Neural cell (in vitro differentiated cells): ENCODE results near the gene KRTAP9-8. TPM values are rescaled to one million over a fixed set of nuclear protein-coding genes. Genes with fewer than 3 reads are reported as not detected.
"Not testable (repeated sequence)": the region's sequence is repeated elsewhere in the genome, so short reads cannot be mapped to it uniquely, and the experiment has no call there.

Experiments used
- H2AFZ ChIP-seq: fragments of 200-600, 300-800 bp; sonication (generic), shearing (Covaris generic); 2 replicates; pipeline ENCODE4 v1.6.0; 2014; ENCODE audit warnings: low read depth, mild to moderate bottlenecking, antibody characterized with exemption, low read length, moderate library complexity
- H3F3A ChIP-seq: fragments of 200-600 bp; shearing (Covaris generic); 2 replicates; pipeline ENCODE4 v1.6.1; 2016; ENCODE audit warnings: mild to moderate bottlenecking, moderate library complexity, mixed read lengths, antibody characterized with exemption, low read length; ENCODE audit not compliant: insufficient read depth, poor library complexity, severe bottlenecking
- H3K27ac ChIP-seq: fragments of 200-600, 300-800 bp; sonication (generic), shearing (Covaris generic); 2 replicates; pipeline ENCODE4 v1.5.1; 2014; ENCODE audit warnings: mild to moderate bottlenecking, low read length, moderate library complexity
- H3K27me3 ChIP-seq: fragments of 300-800, 200-600 bp; sonication (generic), shearing (Covaris generic); 2 replicates; pipeline ENCODE4 v1.6.0; 2014; ENCODE audit warnings: mild to moderate bottlenecking, low read depth, low read length, moderate library complexity; ENCODE audit not compliant: insufficient read depth
- H3K36me3 ChIP-seq: fragments of 300-800, 200-600 bp; sonication (generic), shearing (Covaris generic); 2 replicates; pipeline ENCODE4 v1.5.1; 2014; ENCODE audit warnings: mild to moderate bottlenecking, antibody characterized with exemption, low read length, moderate library complexity; ENCODE audit not compliant: insufficient read depth
- H3K4me2 ChIP-seq: fragments of 300-800, 200-600 bp; sonication (generic), shearing (Covaris generic); 2 replicates; pipeline ENCODE4 v1.6.0; 2014; ENCODE audit warnings: mild to moderate bottlenecking, low read length
- H3K4me3 ChIP-seq: fragments of 300-800, 200-600 bp; sonication (generic), shearing (Covaris generic); 2 replicates; pipeline ENCODE4 v1.5.1; 2014; ENCODE audit warnings: mild to moderate bottlenecking, low read length, moderate library complexity
- H3K79me2 ChIP-seq: fragments of 200-600 bp; shearing (Covaris generic); replicated peaks from 2 replicates; pipeline ENCODE4 v1.6.0; 2014; ENCODE audit warnings: mild to moderate bottlenecking, low read length, moderate library complexity; ENCODE audit not compliant: insufficient read depth
- H3K9ac ChIP-seq: fragments of 300-800, 200-600 bp; sonication (generic), shearing (Covaris generic); 2 replicates; pipeline ENCODE4 v1.6.1; 2016; ENCODE audit warnings: mild to moderate bottlenecking, low read length, mixed read lengths
- H3K9me2 ChIP-seq: fragments of 200-600 bp; shearing (Covaris generic); 2 replicates; pipeline ENCODE4 v1.6.1; 2016; ENCODE audit warnings: mild to moderate bottlenecking, low read length, mixed read lengths; ENCODE audit not compliant: insufficient read depth
- H3K9me3 ChIP-seq: fragments of 200-600, 300-800 bp; sonication (generic), shearing (Covaris generic); 2 replicates; pipeline ENCODE4 v1.6.1; 2016; ENCODE audit warnings: mild to moderate bottlenecking, mixed run types, low read length, moderate library complexity, mixed read lengths
- H4K20me1 ChIP-seq: fragments of 200-600 bp; shearing (Covaris generic); 2 replicates; pipeline ENCODE4 v1.6.1; 2016; ENCODE audit warnings: mild to moderate bottlenecking, mixed run types; ENCODE audit not compliant: insufficient read depth
- EP300 ChIP-seq: fragments of 450-650 bp; conservative IDR thresholded peaks from 2 replicates; pipeline ENCODE4 v1.6.1; 2014; ENCODE audit warnings: antibody characterized with exemption, mild to moderate bottlenecking, moderate library complexity; ENCODE audit not compliant: poor library complexity, severe bottlenecking
- EZH2 ChIP-seq: fragments of 200-600, 300-800 bp; shearing (Covaris generic), sonication (generic); IDR thresholded peaks from 2 replicates; pipeline ENCODE4 v1.6.1; 2014; ENCODE audit warnings: antibody characterized with exemption, low read length, borderline replicate concordance, mild to moderate bottlenecking; ENCODE audit not compliant: insufficient read depth, poor library complexity, severe bottlenecking
- MXI1 ChIP-seq: fragments of 450-650 bp; conservative IDR thresholded peaks from 2 replicates; pipeline ENCODE4 v1.6.1; 2014; ENCODE audit warnings: antibody characterized with exemption, mild to moderate bottlenecking; ENCODE audit not compliant: poor library complexity, severe bottlenecking
- POLR2AphosphoS5 ChIP-seq: IDR thresholded peaks from 2 replicates; pipeline ENCODE4 v1.6.1; 2012
- RAD21 ChIP-seq: fragments of 450-650 bp; conservative IDR thresholded peaks from 2 replicates; pipeline ENCODE4 v1.6.1; 2014; ENCODE audit warnings: antibody characterized with exemption, mild to moderate bottlenecking, moderate library complexity
- SMC3 ChIP-seq: fragments of 450-650 bp; conservative IDR thresholded peaks from 2 replicates; pipeline ENCODE4 v1.6.1; 2014; ENCODE audit warnings: antibody characterized with exemption, mild to moderate bottlenecking, moderate library complexity; ENCODE audit not compliant: poor library complexity
- TAF1 ChIP-seq: IDR thresholded peaks from 2 replicates; pipeline ENCODE4 v1.6.1; 2012; ENCODE audit warnings: low read depth
- polyA plus RNA-seq: library from polyadenylated mRNA; depleted of rRNA; stranded (reverse); fragments of >200 nt; gene quantifications from 2 replicates; pipeline ENCODE4 v1.2.3, GENCODE V29; 2014
- TF ChIP-seq, protein P1 (sequence below): fragments of 450-650 bp; IDR thresholded peaks from 2 replicates; pipeline ENCODE4 v1.5.1; 2014; ENCODE audit warnings: antibody characterized with exemption, mild to moderate bottlenecking, moderate library complexity; ENCODE audit not compliant: poor library complexity, severe bottlenecking
- TF ChIP-seq, protein P2 (sequence below): IDR thresholded peaks from 2 replicates; pipeline ENCODE4 v1.6.1; 2012; ENCODE audit warnings: borderline replicate concordance

KRTAP9-8 gene
- polyA plus RNA-seq, 1 donor from 2014 or later: not detected

DNA sequence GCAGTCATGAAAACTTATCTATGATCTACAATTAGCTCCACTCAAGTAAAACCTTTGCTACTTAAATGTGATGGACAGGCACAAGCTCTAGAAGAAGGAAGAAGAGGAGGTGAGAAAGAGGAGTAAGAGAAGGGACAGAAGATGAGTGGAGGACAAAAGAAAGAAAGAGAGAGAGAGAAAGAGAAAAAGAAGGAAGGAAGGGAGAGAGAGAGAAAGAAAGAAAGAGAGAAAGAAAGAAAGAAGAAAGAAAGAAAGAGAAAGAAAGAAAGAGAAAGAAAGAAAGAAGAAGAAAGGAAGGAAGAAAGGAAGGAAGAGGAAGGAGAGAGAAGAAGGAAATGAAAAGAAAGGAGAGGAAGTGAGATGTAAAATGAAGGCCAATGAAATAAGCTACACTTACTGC is 7.7 kb upstream of the KRTAP9-8 start:
- H3K27me3 ChIP-seq: no peaks in the 10 kb centered on the region

DNA sequence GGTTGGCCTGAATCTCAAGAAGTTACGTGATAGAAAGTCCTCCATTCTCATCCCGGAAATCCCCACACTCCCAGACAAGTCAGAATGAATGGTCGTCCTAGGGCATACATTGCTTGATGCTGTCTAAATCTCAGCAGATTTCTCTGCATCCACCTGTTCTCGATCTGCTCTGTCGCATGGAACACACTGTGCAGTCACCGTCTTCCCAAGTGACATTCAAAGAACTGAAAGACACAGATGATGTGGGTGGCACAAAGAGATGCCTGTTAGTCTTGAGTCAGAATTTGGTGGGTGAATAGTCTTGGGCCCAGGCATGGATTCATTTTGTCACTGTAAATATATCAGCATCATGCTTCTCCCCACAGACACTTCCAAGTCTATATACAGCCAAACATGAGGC is 6.1 kb upstream of the KRTAP9-8 start:
- no peak overlapping the region for H3K4me2 ChIP-seq
- H3K9me3 ChIP-seq: no peaks in the 10 kb centered on the region
- TF ChIP-seq RAD21: no peak
- TF ChIP-seq, protein P1, sequence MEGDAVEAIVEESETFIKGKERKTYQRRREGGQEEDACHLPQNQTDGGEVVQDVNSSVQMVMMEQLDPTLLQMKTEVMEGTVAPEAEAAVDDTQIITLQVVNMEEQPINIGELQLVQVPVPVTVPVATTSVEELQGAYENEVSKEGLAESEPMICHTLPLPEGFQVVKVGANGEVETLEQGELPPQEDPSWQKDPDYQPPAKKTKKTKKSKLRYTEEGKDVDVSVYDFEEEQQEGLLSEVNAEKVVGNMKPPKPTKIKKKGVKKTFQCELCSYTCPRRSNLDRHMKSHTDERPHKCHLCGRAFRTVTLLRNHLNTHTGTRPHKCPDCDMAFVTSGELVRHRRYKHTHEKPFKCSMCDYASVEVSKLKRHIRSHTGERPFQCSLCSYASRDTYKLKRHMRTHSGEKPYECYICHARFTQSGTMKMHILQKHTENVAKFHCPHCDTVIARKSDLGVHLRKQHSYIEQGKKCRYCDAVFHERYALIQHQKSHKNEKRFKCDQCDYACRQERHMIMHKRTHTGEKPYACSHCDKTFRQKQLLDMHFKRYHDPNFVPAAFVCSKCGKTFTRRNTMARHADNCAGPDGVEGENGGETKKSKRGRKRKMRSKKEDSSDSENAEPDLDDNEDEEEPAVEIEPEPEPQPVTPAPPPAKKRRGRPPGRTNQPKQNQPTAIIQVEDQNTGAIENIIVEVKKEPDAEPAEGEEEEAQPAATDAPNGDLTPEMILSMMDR: no peak
- no peak for TF ChIP-seq TAF1
- no peak for TF ChIP-seq POLR2AphosphoS5
- no peak for TF ChIP-seq EZH2
- TF ChIP-seq, protein P2, sequence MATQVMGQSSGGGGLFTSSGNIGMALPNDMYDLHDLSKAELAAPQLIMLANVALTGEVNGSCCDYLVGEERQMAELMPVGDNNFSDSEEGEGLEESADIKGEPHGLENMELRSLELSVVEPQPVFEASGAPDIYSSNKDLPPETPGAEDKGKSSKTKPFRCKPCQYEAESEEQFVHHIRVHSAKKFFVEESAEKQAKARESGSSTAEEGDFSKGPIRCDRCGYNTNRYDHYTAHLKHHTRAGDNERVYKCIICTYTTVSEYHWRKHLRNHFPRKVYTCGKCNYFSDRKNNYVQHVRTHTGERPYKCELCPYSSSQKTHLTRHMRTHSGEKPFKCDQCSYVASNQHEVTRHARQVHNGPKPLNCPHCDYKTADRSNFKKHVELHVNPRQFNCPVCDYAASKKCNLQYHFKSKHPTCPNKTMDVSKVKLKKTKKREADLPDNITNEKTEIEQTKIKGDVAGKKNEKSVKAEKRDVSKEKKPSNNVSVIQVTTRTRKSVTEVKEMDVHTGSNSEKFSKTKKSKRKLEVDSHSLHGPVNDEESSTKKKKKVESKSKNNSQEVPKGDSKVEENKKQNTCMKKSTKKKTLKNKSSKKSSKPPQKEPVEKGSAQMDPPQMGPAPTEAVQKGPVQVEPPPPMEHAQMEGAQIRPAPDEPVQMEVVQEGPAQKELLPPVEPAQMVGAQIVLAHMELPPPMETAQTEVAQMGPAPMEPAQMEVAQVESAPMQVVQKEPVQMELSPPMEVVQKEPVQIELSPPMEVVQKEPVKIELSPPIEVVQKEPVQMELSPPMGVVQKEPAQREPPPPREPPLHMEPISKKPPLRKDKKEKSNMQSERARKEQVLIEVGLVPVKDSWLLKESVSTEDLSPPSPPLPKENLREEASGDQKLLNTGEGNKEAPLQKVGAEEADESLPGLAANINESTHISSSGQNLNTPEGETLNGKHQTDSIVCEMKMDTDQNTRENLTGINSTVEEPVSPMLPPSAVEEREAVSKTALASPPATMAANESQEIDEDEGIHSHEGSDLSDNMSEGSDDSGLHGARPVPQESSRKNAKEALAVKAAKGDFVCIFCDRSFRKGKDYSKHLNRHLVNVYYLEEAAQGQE: no peak
- no peak for TF ChIP-seq SMC3
- TF ChIP-seq MXI1: no peak
- TF ChIP-seq EP300: no peak
- no peak overlapping the region for H3K9ac ChIP-seq
- no peak overlapping the region for H3K4me3 ChIP-seq
- no peaks in the 10 kb centered on the region for H4K20me1 ChIP-seq
- H3F3A ChIP-seq: no peaks in the 10 kb centered on the region
- H3K9me2 ChIP-seq: no peaks in the 10 kb centered on the region
- H3K36me3 ChIP-seq: no peaks in the 10 kb centered on the region
- no peak overlapping the region for H2AFZ ChIP-seq
- H3K27ac ChIP-seq: no peak overlapping the region
- no peaks in the 10 kb centered on the region for H3K79me2 ChIP-seq
- no peaks in the 10 kb centered on the region for H3K27me3 ChIP-seq

More for the DNA sequence above, 7.7 kb upstream of the KRTAP9-8 start:
- Histone ChIP-seq H3K4me3 (no peak overlapping the region), H3K9me3 (no peaks in the 10 kb centered on the region), H3K36me3 (no peaks in the 10 kb centered on the region), H2AFZ (no peak overlapping the region), H3K9ac (no peak overlapping the region), H3K9me2 (no peaks in the 10 kb centered on the region), H3K4me2 (no peak overlapping the region), H3K79me2 (no peaks in the 10 kb centered on the region), H3K27ac (no peak overlapping the region), H3F3A (no peaks in the 10 kb centered on the region), H4K20me1 (no peaks in the 10 kb centered on the region)
- TF ChIP-seq EP300 (no peak), SMC3 (no peak), TAF1 (no peak), RAD21 (no peak), EZH2 (no peak), MXI1 (no peak), POLR2AphosphoS5 (no peak)
- TF ChIP-seq, protein P2: no peak
- TF ChIP-seq, protein P1: no peak

DNA sequence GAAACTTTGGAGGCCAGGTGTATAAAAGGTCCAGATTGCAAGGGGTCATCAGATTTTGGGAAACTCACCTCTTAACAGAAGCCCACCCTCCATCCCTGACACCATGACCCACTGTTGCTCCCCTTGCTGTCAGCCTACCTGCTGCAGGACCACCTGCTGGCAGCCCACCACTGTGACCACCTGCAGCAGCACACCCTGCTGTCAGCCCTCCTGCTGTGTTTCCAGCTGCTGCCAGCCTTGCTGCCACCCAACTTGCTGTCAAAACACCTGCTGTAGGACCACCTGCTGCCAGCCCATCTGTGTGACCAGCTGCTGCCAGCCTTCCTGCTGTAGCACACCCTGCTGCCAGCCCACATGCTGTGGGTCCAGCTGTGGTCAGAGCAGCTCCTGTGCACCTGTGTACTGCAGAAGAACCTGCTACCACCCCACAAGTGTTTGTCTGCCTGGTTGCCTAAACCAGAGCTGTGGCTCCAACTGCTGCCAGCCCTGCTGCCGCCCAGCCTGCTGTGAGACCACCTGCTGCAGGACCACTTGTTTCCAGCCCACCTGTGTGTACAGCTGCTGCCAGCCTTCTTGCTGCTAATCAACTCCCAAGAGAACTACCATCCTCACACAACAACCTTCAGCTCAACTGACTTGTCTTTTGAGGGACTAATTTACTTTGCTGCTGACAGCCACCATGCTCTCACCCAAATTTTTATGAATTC is 5.2 kb upstream of the KRTAP9-8 start, which contains the start of gene KRTAP9-3:
KRTAP9-3 (plus strand) TSS at position 51 of the 707 bp plus-strand sequence; CDS start at position 104, 53 bp downstream.
- not testable (repeated sequence) for H3F3A ChIP-seq

More for the DNA sequence above, 5.2 kb upstream of the KRTAP9-8 start, which contains the start of gene KRTAP9-3:
- not testable (repeated sequence) for H3K9me2 ChIP-seq, H3K9ac ChIP-seq, H3K27me3 ChIP-seq, H3K27ac ChIP-seq, H3K9me3 ChIP-seq, H4K20me1 ChIP-seq, H2AFZ ChIP-seq, H3K79me2 ChIP-seq, H3K4me2 ChIP-seq, H3K36me3 ChIP-seq, H3K4me3 ChIP-seq
